Activated CD4-positive, alpha-beta T cell treated with anti-CD3 and anti-CD28 coated beads, Interleukin-2, amount 50 U/mL, for 1 hour (primary cell): ENCODE data around the gene CASP6.

ENCODE experiments used
- DNase-seq: peaks from one replicate; pipeline ENCODE4 v3.0.0-alpha.2; 2020

The CASP6 gene

DNA sequence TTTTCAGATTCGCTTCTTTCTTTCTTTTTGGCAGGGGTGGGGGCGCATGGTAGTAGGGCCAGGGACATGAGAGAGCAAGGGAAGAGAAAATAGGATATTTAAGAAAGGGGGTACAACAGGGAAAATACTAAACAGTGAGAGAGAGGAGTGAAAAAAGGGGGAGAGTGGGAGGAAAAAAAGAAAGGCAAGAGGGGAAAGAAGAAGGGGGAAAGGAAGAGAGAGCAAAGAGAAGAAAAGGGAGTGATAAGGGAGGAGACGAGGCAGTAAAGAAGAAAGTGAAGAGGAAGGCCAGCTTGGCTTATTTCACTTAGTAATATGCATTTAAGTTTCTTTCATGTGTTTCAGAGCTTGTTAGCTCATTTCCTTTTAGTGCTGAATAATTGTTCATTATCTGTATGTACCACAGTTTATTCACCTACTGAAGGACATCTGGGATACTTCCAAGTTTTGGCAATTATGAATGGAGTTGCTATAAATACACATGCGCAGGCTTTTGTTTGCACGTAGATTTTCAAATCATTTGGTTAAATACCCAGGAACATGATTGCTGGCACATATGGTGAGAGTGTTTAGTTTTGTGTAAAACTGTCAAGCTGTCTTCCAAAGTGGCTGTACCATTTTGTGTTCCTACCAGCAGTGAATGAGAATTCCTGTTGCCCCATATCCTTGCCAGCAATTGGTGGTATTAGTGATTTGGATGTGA lies 37.3 kb downstream of the CASP6 start:
- DNase-seq = no peak

DNA sequence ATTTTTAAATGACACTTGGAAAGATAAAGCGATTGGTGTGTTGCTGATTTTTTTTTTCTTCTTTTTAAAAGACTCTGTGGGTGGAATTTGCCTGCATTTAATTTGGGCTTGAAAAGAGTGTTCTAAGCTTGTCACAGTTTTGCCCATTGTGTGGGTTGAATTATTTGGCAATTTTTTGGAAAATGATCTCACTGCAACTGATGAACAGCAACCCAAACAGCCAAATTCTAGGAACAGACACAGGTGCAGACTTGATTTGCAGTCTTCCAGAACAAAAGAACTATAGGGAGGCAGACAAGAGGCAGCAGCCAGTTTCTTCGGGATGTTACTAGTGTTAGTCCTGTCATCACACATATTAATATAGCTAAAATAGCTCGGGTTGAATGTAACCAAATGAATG lies 40.5 kb downstream of the CASP6 start:
- no peak for DNase-seq

DNA sequence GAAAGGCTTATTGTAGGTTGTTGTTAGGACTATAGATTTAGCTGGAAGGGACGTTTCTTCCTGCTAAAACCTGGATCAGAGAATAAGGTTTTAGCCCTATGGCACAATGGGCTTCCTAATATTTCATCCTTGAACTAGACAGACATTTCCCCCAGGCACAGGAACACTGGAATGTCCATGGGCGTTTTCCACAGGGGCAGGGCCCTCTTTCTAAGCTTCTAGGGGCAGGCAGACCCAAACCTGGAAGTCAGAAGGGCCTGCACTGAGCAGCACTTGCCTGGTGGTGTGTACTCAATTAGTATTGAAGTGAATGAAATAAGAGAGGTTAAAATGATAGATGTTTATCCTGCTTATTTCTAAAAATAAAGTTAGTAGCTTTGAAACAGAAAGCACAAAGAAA lies 41.1 kb downstream of the CASP6 start:
- no peak for DNase-seq

DNA sequence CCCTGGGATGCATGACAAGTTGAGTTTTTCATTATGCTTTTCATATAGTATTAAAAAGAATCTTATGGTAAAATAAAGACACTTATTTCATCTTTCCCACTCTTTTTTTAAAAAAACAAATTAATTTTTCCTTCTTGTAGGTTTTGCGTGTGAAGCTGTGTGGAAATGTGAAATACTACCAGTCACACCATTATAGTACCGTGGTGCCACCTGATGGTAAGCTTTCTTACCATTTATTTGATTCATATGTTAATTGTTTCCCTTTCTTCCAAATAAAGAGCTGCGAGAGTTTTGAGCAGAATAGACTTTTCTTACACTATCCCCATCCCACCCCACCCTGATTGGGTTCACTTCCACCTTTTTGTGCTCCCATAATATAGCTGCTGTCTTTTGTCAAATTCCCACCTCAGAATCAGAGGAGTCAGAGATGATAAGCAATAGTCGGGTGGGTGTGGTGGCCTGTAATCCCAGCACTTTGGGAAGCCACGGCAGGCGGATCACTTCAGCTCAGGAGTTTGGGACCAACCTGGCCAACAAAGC lies 44.3 kb downstream of the CASP6 start:
- DNase-seq = peak; percentile 8

DNA sequence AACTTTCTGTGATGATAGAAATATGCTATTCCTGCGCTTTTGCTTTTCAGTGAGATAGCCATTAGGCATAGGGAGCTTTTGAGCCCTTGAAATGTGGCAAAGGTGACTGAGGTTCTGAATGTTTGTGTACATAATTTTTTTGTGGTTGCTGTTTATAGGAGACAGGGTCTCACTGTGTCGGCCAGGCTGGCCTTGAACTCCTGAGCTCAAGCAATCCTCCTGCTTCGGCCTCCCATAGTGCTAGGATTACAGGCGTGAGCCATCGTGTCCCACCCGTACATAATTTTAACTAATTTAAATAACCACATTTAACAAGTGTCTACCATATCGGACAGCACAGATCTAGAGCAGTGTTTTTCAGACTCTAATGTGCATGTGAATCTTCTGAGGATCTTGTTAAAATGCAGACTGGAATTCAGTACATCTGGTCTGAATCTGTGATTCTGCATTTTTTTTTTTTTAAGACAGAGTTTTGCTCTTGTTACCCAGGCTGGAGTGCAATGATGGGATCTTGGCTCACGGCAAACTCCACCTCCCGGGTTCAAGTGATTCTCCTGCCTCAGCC lies 45.3 kb downstream of the CASP6 start:
- no peak for DNase-seq

DNA sequence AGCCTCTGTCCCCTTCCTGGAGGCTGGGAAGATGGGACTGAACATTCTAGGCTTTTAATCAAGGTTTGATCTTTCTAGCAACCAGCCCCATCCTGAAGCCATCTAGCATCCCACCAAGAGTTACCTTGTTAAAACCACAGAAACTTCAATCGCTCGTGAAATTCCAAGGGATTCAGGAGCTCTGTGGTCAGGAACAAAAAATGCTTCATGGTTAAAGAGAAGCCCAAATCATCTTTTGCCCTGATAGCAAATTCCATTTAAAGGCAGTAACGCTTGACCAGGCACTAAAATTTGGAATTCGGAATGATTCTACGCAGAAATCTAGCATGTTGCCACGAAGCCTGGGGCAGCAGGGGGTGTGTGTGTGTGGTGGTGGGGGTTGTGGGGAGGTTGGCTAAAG lies 47.8 kb downstream of the CASP6 start:
- DNase-seq = no peak

DNA sequence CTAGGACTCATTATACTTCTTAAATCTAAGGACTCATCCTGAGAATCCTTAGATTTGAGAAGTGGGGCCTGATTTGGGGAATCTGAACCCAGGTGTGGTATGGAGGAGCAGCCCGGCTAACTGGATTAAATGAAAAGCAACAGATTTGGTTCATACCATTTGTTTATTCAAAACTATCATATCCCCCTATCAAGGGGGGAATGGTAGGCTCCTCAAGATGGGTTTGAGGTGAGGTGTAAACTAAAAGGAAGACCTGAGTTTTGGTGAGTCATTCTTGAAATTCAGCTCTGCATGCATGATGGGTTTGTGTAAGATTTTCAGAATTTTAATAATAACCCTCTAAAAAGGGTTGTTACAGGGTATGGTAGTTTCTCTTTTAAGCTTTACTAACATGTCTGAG lies 53.4 kb downstream of the CASP6 start:
- DNase-seq = no peak

DNA sequence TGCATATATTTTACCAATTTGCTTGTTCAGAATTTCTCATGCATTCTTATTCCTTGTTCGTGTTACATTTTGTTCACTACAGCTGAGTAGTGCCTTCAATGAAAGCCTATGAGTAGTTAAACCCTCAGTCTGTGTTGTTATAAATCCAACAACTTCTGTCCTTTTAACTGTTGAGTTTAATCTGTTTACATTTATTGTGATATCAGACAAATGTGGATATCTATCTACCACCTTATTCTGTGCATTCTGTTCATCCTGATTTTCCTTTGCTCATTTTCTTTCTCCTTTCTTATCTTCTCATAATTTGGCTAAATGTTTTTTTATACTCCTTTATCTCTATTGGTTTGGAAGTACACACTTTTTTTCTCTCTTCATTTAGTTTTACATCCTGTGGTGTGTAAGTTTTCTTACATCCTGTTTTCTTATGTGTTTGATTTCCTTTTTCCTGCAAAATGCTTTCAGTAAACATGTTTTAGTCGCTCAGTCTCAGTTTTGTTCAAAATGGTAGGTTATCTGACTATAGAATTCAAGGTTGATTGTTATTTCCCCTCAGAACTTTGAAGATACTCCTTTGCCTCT lies 54.2 kb downstream of the CASP6 start:
- no peak for DNase-seq

DNA sequence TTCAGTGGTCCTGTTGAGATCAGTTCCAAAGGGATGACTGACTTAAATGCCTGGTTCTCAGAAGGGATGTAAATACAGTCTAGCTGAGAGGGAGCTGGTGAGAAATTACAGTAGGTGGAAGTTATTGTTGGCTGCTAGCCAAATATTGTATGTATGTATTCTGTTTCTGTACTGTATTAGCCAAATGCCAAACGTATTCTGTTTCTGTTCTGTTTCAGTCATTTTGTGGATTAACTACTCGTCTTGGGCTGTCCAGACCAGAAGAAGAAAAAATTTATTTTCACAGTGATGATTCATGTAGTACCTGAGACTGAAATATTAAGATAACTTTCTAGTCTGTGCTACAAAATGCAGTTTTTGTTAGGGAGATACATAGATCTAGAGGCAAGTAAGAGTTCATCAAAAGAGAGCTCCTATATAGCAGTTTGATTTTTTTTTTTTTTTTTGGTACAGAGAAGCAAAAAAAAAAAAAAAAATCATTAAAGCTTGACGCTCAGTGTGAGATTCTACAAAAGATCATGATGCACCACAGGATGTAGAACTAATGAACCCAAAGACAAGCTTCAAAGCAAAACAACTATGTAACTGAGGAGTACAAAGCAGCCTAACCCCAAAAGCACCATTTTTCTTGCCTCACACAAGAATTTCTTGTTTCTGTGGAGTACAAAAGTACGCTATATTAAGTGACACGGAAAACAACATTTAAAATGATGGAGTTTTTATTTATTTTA lies 54.8 kb downstream of the CASP6 start:
- no peak for DNase-seq

DNA sequence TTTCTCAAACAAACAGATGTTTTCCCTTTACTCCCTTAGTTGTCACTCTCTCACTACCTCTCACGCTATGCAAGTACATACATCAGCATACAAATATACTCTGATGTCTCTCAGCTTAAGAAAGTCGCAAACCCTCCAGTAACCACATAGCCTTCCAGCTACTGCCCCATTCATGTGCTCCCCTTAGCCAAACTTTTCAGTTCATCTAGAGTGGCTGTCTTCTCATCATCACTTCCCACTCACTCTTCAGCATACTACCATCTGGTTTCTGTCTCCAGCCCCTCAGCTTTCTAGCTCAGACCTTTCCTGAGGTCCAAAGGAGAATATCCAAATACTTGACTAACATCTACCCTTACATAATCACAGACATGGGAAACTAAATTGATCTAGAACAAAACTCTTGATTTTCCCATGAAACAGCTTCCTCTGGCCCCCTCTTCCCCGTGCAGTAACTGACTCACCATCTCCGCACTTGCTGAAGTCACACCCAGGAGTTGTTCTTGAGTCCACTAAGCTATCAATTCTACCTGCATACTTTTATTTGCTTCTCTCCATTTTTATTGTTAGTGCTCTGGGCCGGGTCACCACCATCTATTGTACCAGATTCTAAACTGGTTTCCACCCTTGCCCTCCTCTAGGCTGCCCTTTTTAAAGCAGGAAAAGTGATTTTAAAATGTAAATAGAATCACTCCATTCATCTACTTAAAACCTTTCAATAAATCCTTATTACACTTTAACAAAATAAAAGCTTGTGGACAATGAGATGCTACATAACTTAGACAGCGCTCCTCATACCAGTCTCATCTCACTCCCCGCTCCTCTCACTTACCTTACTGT lies 57.2 kb downstream of the CASP6 start:
- DNase-seq = no peak

DNA sequence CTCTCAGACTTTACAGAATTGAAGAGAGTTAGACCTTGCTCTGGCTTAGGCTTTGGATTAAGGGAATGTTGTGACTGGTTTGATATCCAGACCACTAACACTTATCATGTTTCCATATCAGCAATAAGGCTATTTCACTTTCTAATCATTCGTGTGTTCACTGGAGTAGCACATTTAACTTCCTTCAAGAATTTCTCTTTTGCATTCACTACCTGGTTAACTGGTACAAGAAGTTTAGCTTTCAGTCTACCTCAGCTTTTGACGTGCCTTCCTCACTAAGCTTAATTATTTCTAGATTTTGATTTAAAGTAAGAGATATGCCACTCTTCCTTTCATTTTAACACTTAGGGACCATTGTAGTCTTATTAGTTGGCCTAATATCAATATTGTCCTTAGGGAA lies 62.6 kb downstream of the CASP6 start:
- DNase-seq = no peak
